Fibroblast of mammary gland (primary cell): ENCODE measurements around the gene CYB5B.

Experiments
- DNase-seq: peaks from one replicate; pipeline ENCODE4 v3.0.0-alpha.2; 2010; ENCODE audit warnings: low read depth
- H3K4me3 ChIP-seq: 2 replicates; pipeline ENCODE4 v1.5.1; 2011; ENCODE audit warnings: low read depth, mild to moderate bottlenecking, low read length, moderate library complexity; ENCODE audit not compliant: control insufficient read depth
- TF ChIP-seq, protein P1 (sequence below): conservative IDR thresholded peaks from 2 replicates; pipeline ENCODE4 v1.5.1; 2011; ENCODE audit warnings: low read depth, low read length, inconsistent platforms; ENCODE audit not compliant: control insufficient read depth, insufficient read depth

CYB5B gene

GRCh38 chr16:69384974-69385373, 39.4 kb upstream of the CYB5B start:
- DNase-seq = no peak
- peak overlapping the region; percentile 90 for H3K4me3 ChIP-seq
- TF ChIP-seq, protein P1, sequence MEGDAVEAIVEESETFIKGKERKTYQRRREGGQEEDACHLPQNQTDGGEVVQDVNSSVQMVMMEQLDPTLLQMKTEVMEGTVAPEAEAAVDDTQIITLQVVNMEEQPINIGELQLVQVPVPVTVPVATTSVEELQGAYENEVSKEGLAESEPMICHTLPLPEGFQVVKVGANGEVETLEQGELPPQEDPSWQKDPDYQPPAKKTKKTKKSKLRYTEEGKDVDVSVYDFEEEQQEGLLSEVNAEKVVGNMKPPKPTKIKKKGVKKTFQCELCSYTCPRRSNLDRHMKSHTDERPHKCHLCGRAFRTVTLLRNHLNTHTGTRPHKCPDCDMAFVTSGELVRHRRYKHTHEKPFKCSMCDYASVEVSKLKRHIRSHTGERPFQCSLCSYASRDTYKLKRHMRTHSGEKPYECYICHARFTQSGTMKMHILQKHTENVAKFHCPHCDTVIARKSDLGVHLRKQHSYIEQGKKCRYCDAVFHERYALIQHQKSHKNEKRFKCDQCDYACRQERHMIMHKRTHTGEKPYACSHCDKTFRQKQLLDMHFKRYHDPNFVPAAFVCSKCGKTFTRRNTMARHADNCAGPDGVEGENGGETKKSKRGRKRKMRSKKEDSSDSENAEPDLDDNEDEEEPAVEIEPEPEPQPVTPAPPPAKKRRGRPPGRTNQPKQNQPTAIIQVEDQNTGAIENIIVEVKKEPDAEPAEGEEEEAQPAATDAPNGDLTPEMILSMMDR = no peak

- no peak overlapping the region for H3K4me3 ChIP-seq
- peak; percentile 31 for DNase-seq
- TF ChIP-seq, protein P1 = no peak
These were observed 37.8 kb upstream of the CYB5B start for GRCh38 chr16:69386596-69386995.

DNA sequence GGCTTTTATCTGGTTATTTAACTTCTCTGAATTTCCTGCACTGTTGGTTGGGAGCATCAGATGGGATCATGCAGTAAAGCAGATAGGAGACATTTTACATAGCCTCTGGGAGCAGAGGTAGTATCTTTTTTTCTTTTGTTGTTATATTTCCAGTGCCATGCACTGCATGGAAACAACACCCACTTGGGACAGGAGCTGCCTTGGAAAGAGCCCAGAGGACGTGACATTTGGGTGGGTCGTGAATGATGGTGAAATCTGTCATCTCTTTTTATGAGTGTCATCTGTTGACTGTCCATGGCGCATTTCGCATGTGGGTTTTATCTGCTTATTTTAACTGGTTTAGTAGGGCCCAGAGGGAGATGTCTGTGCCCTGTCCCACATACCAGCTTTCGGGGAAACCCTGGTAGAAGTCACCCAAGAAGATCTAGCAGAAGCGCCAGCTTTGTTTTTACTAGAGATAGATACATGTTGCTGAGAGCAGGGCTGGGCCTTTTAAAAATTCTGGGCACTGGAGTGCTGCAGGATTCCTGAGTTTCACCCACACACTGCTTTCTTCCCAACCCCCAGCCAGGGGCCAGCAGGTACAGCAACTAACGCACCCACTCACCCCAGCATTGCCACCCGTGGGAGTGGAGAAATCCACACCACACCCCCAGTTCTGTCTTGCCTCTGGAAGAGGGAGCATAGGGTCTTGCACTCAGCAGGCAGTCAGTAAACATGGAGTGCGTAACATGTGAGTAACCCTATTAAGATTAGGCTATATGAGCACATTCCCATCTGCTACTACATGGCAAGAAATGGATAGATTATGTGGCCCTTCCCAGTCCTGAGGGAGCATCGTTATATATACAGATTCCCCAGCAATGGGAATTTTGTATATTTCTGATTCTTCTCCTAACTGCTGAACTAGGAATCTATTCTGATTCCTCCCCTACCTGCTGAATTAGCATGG, 30.2 kb upstream of the CYB5B start:
- no peak for DNase-seq
- H3K4me3 ChIP-seq = no peak overlapping the region
- TF ChIP-seq, protein P1 = no peak

- TF ChIP-seq, protein P1 = no peak
- no peak overlapping the region for H3K4me3 ChIP-seq
- DNase-seq = no peak
These were observed 28.6 kb upstream of the CYB5B start for GRCh38 chr16:69395859-69396186.

- DNase-seq = peak; percentile 97
- H3K4me3 ChIP-seq = no peak overlapping the region
These were observed 28.0 kb upstream of the CYB5B start for GRCh38 chr16:69396187-69397061.

More at GRCh38 chr16:69396187-69397061, 28.0 kb upstream of the CYB5B start:
- TF ChIP-seq, protein P1 = peak; percentile 53
